ENCODE data around the gene HOXC13. TPM values are rescaled to one million over a fixed set of nuclear protein-coding genes. Genes with fewer than 3 reads are reported as not detected.

Gene HOXC13
- total RNA-seq, 2 experiments from 2014 or later = not detected

GRCh38 chr12:53992377-53992889 is 53.8 kb downstream of the HOXC13 start:
- H3K4me3 Mint-ChIP-seq = no peak overlapping the region
- H3K27ac Mint-ChIP-seq = no peak overlapping the region
- no peak for ATAC-seq (ENCODE audit: poor library complexity)
- peaks cover 98 to 100% of the 10 kb centered on the region in 2 experiments for H3K27me3 ChIP-seq (ENCODE audit: control insufficient read depth in 1 of 2, insufficient read depth in 2 of 2, low read length in 2 of 2)
- no peak overlapping the region for H3K27ac ChIP-seq (ENCODE audit: low read depth in 1 of 2, low read length in 2 of 2)
- peaks cover 51% of the 10 kb centered on the region for H3K4me1 ChIP-seq (ENCODE audit: insufficient read depth, low read length)
- H3K27me3 Mint-ChIP-seq = peaks cover 100% of the 10 kb centered on the region
- no peaks in the 10 kb centered on the region for H3K36me3 Mint-ChIP-seq (ENCODE audit: low read depth)
- no peaks in the 10 kb centered on the region for H3K36me3 ChIP-seq (ENCODE audit: insufficient read depth, low read length)
- peaks cover 2 to 59% of the 10 kb centered on the region in 2 experiments for H3K9me3 ChIP-seq (ENCODE audit: control insufficient read depth in 1 of 2, insufficient read depth in 1 of 2, low read length in 2 of 2)
- intact Hi-C loops (cut with DNase I, micrococcal nuclease) = no loop called here
- CTCF ChIA-PET = interaction anchor here (0.8 to 1.2 kb wide), 4 partner anchors 12 to 216 kb away, joined by 3 read pairs; no protein-coding TSS in a partner anchor
- no peaks in the 10 kb centered on the region for H3K9me3 Mint-ChIP-seq
- POLR2A ChIA-PET = no interaction called here
- DNase-seq = no peak
- H3K4me3 ChIP-seq (ENCODE audit: low read length) = no peak overlapping the region
- no peak for TF ChIP-seq CTCF (IDR thresholded peaks at IDR 0.05)
- H3K4me1 Mint-ChIP-seq (ENCODE audit: low read depth) = peaks cover 57% of the 10 kb centered on the region

- no peak for DNase-seq
- no peak overlapping the region for H3K27ac Mint-ChIP-seq
- ChIA-PET POLR2A (no interaction called here), CTCF (interaction anchor here (0.9 kb wide), 1 partner anchor 198 kb away, joined by 3 read pairs; no protein-coding TSS in a partner anchor)
- no peak for ATAC-seq (ENCODE audit: poor library complexity)
- no peak for TF ChIP-seq CTCF (IDR thresholded peaks at IDR 0.05)
- no peaks in the 10 kb centered on the region for H3K9me3 Mint-ChIP-seq
- peaks cover 98 to 100% of the 10 kb centered on the region in 2 experiments for H3K27me3 ChIP-seq (ENCODE audit: control insufficient read depth in 1 of 2, insufficient read depth in 2 of 2, low read length in 2 of 2)
- no peaks in the 10 kb centered on the region for H3K36me3 ChIP-seq (ENCODE audit: insufficient read depth, low read length)
- H3K27me3 Mint-ChIP-seq = peaks cover 100% of the 10 kb centered on the region
- intact Hi-C loops (cut with DNase I, micrococcal nuclease) = no loop called here
- H3K36me3 Mint-ChIP-seq (ENCODE audit: low read depth) = no peaks in the 10 kb centered on the region
- H3K4me1 ChIP-seq (ENCODE audit: insufficient read depth, low read length) = peaks cover 57% of the 10 kb centered on the region
- no peak overlapping the region for H3K4me3 ChIP-seq (ENCODE audit: low read length)
- H3K9me3 ChIP-seq (ENCODE audit: control insufficient read depth in 1 of 2, insufficient read depth in 1 of 2, low read length in 2 of 2) = peaks cover 0 to 68% of the 10 kb centered on the region in 2 experiments
- H3K27ac ChIP-seq (ENCODE audit: low read depth in 1 of 2, low read length in 2 of 2) = no peak overlapping the region
- peaks cover 62% of the 10 kb centered on the region for H3K4me1 Mint-ChIP-seq (ENCODE audit: low read depth)
- peak overlapping the region; percentile 84 for H3K4me3 Mint-ChIP-seq
Observed at GRCh38 chr12:53993162-53994008, 54.8 kb downstream of the HOXC13 start.

- Histone ChIP-seq H3K36me3 (ENCODE audit: insufficient read depth, low read length) (no peaks in the 10 kb centered on the region), H3K9me3 (ENCODE audit: control insufficient read depth in 1 of 2, insufficient read depth in 1 of 2, low read length in 2 of 2) (peaks cover 0 to 71% of the 10 kb centered on the region in 2 experiments), H3K4me1 (ENCODE audit: insufficient read depth, low read length) (peaks cover 55% of the 10 kb centered on the region), H3K27me3 (ENCODE audit: control insufficient read depth in 1 of 2, insufficient read depth in 2 of 2, low read length in 2 of 2) (peaks cover 98 to 100% of the 10 kb centered on the region in 2 experiments), H3K4me3 (ENCODE audit: low read length) (no peak overlapping the region), H3K27ac (ENCODE audit: low read depth in 1 of 2, low read length in 2 of 2) (no peak overlapping the region)
- Mint-ChIP-seq H3K4me1 (ENCODE audit: low read depth) (peaks cover 65% of the 10 kb centered on the region), H3K36me3 (ENCODE audit: low read depth) (no peaks in the 10 kb centered on the region), H3K9me3 (no peaks in the 10 kb centered on the region), H3K27ac (no peak overlapping the region), H3K4me3 (peak overlapping the region; percentile 84), H3K27me3 (peaks cover 100% of the 10 kb centered on the region)
- CTCF ChIA-PET = no interaction called here
- intact Hi-C loops (cut with DNase I, micrococcal nuclease) = no loop called here
- POLR2A ChIA-PET = no interaction called here
- no peak for ATAC-seq (ENCODE audit: poor library complexity)
- no peak for DNase-seq
- TF ChIP-seq CTCF (IDR thresholded peaks at IDR 0.05) = no peak
Observed at GRCh38 chr12:53994009-53994263, 55.3 kb downstream of the HOXC13 start.

Measured in CD4-positive, alpha-beta T cell (primary cell).